Measurements from ENCODE around the gene VDR.
"Not testable (repeated sequence)": the region's sequence is repeated elsewhere in the genome, so short reads cannot be mapped to it uniquely, and the experiment has no call there.

Gene VDR

DNA sequence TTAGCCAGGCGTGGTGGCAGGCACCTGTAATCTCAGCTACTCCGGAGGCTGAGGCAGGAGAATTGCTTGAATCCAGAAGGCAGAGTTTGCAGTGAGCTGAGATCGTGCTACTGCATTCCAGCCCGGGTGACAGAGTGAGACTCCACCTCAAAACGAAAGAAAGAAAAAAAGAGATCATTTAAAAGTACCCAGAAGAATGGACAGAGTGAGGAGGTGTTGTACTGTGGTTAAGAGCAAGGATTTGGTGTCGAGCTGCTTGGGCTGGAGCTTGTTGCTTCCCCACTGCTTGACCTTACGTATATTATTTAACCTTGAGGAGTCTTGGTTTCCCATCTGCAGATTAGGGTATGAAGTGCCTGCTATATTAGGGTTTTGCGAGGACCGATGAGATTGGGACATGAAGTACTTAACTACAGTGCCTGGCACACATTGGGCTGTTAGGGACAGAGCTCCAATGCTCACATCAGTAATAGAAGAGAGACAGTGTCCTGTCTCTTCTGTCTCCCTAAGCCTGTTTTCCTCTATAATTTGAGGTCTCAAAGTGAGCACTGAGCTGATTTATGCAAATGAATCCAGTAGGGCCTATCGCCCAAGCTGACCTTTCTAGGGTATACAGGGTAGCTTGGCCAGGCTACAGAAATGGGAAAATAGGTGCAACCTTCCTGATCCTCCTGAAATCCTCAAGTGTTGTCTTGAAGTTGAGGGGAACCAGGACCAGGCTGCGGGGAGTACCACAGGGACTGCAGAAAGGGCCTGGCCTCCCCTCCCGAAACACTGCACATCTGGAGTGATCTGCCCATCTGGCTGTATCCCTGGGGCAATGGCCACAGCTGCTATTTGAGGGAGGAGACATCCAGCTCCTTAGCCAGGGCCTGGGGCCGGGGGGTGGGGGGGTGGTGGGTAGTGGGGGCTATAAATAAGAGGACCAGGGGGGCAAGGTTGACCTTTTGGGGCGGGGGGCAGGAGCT lies 76.5 kb downstream of the VDR start:
- DNase-seq (ENCODE audit: low spot score) = no peak

DNA sequence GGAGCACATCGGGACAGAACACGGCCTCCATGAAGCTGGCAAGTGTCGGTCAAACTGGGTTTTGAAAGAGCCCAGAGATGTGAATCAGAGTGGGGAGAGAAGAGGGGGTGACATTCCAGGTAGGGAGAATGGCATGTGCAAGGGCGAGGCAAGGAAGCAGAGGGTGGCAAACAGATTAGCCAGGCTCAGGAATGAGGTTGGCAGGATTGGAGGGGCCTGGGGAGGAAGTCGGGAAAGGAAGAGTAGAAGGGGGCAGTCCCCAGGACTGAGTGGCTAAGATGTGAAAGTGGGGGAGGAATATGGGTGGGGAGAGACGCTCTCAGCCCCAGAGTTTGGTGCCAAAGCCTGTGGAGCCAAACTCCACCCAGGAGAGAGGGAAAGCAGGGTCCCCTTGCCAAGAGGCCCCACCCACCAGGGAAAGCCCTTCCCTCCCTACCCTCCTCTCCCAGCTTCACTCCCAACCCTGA lies 79.6 kb downstream of the VDR start:
- DNase-seq (ENCODE audit: low spot score) = no peak

DNA sequence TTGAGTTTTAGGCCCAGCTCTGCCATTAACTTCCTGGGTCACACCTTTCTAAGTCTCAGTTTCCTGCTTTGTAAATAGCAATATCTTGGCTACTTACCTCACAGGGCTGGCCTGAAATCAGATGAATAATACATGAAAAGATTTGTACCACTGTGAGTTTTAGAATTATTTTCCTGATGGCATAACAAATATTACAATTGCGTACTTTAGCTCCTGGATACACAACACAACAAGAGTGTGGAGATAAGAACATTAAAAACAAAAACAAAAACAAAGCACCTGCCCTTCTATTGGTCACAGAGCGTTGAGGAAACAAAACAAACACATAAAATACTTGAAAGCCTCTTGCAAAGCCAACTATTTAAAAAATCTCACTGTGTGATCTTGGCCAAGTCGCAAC lies 80.2 kb downstream of the VDR start:
- no peak for DNase-seq (ENCODE audit: low spot score)

DNA sequence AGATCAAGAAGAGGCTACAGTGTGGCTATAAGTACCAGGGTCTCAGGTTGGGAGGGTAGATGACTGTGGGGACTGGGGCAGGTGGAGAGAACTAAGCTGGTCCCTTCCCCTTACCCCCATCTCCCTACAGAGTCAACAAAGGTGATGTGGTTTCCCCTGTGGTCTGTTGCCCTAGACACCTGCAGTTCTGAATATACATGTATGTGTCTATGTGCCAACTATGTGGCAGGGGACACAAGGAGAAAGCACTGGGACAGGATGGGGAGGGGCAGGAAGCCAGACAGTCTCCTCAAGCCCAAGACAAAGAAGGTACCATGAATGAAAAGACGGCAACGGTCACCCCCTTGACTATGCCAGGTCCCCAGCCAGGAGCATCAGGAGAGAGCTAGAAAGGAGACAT lies 80.6 kb downstream of the VDR start:
- no peak for DNase-seq (ENCODE audit: low spot score)

DNA sequence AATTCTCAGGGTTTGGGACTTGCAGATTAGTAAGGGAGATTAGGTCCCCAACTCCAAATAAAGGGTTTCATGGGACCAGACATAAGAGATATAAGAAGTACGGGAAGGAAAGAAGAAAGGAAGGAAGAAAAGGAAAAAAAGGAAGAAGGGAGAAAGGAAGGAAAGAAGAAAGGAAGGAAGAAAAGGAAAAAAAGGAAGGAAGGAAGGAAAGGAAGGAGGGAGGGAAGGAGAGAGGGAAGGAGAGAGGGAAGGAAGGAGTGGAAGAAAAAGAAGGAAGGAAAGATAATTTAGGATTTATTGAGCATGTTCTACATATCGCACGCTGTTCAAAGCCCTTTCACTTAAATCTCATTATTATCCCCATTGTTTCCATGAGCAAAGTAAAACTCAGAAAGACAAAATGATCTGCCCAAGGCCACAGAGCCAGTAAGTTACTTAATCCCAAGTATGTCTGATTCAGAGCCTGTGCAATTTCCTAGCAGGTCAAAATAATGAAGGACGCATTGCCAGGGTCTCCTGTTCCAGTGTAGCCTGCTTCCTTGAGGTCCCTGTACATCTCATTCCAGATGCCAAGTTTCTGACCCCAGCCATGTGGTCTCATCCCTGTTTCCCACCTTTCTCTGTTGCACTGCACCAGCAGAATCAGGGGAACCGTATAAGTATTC lies 81.2 kb downstream of the VDR start:
- no peak for DNase-seq (ENCODE audit: low spot score)

DNA sequence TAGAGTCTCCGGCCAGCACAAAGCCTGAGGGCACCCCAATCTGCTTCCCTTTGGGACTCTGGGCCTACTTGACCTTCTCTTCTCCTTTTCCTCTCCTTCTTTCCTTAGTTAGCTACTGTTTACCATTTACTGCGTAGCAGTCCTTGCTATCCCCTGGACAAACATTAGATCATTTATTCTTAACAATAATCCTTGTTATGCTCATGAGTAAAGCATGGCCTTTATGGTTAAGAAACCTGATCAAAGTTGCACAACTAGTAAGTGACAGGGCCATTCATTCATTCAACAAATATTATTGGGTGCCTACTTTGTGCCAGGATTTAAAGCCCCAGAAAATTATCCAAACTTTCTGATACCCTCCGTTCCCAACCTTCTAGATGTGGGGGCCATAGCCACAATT lies 81.9 kb downstream of the VDR start:
- DNase-seq (ENCODE audit: low spot score) = no peak

DNA sequence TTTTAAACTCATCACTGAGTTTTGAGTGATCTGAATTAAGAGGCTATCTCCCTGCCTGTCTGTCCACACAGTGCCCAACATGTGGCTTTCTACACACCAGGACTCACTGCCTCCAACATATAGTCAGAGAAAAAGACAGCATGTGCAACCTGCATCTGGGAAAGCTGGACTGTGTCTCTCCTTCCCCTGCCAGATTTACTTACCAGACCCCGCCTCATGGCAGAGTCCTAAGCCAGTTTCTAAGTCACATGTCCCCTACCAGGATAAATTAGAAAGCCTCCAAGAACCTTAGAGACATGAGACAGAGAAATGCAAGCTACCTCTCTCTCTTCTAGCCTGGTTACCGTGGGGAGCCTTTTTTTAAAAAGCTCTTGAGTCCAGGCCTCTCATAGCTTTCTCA lies 82.4 kb downstream of the VDR start:
- DNase-seq (ENCODE audit: low spot score) = no peak

DNA sequence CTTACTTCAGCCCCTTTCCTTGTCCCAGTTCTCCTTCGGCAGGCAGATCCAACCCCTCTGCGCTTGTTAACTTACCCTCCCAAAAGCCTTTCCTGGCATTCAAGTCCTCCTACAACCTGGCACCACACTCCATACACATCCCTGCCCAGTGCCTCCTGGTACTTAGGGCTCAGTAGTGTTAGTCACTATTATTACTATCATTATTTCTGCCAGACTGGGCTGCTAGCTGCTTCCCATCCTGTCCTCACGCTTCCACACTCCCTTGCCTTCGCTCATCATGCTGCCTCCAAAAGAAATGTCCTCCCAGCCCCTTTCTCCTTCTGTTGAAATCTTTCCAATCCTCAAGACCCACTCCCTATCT lies 83.5 kb downstream of the VDR start:
- peak; percentile 51 for DNase-seq (ENCODE audit: low spot score)

DNA sequence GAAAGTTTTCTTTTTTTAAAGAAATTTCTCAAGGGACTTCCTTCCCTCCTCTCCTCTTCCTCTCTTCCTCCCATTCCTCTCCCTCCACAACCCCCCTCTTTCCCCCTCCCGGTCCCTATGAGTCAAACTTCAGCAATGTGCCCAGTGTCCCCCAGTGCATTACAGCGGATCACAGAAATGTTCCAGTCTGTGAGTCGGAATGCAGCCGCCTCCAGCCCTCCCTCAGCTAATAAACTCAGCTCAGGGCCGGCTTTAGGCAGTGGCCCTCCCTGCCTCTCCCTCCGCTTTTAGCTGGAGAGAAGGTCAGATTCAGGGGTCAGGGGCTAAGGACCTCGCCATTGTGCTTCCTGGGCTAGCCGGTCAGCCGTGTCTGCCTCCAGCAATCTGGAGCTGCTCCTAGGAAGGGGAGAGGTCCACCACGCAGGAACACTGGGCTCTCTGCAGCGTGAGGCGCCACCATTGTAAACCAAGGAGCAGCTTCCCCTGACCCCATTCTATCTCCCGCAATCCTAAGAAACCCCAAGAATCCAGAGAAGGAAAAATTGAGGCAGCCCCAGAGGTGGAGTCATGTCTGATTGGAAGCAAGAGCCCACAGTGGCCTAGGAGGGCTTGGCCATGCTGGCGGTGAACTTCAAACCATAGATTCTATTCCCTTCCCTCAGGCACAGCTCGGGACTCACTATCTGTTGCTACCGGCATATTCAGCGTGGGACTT lies 84.0 kb downstream of the VDR start:
- peak; percentile 95 for DNase-seq (ENCODE audit: low spot score)

DNA sequence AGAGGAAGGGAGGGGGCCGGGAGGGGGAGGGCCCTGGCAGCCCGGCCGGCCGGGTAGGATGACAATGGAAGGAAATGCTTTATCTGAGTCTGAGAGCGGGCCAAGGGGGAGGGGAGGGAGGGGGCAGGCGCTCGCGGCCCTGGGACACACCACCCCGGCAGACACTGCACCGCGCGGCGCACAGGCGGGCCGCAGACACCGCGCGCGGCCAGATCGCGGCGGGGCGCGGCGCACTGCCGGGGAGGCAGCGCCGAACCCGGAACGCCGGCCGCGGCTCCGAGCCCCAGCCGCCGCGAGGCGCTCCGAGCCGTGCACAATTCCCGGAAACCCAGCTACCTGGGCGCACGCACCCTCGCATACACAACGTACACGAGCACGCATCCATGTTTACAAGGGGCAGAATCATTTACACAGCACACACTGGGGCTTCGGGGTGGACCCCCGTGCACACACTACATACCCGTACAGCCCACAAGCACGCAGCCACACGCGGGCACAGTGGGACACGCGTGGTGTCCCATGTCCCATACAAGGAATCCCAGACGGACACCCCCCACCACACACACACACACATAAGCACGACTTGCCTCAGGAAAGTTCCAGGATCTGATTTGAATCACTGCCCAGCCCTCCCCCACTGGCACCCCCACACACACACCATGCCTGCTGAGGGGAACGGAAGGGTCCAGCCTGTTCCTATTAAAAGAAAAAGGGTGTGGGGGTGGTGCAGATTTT lies 84.7 kb downstream of the VDR start, which contains the start of gene HDAC7:
Gene HDAC7, minus strand, starts transcription at position 8 of the 735 bp plus-strand sequence. CDS start 118 bp downstream, outside the sequence.
- peak; percentile 95 for DNase-seq (ENCODE audit: low spot score)

DNA sequence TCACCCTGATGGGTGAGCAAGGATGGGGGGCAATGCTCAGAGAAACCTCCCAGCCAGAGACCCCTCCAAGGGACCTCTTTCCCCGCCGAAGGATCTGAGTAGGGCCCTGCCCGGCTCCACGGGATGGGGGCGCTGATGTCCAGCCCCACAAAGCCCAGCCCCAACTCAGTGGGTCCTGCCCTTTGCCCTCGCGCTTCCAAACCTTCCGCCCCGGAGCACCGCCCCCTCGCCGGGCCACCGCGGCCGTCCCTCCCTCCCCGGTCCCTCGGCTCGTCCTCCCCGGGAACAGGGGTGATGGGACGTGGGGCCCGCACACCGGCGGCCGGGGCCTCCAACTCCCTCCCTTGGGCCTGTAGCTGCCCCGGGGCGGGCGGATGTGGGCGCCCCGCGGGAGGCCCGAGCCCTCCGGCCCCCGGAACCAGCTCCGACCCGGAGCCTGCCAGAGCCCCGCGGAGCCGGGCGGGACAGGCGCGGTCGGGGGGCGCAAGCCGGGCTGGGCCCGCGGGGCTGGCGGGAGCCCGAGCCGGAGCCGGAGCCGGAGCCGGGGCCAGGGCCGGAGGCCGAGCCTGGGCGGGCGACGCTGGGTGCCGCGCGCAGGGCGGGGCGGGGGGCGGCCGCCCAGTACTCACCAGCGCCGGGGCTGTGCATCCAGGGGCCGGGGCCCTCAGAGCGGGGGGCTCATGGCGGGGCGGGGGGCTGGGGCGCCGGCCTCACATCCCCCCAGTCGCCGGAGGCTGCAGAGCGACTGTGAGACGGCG lies 85.5 kb downstream of the VDR start:
- peak; percentile 67 for DNase-seq (ENCODE audit: low spot score)

DNA sequence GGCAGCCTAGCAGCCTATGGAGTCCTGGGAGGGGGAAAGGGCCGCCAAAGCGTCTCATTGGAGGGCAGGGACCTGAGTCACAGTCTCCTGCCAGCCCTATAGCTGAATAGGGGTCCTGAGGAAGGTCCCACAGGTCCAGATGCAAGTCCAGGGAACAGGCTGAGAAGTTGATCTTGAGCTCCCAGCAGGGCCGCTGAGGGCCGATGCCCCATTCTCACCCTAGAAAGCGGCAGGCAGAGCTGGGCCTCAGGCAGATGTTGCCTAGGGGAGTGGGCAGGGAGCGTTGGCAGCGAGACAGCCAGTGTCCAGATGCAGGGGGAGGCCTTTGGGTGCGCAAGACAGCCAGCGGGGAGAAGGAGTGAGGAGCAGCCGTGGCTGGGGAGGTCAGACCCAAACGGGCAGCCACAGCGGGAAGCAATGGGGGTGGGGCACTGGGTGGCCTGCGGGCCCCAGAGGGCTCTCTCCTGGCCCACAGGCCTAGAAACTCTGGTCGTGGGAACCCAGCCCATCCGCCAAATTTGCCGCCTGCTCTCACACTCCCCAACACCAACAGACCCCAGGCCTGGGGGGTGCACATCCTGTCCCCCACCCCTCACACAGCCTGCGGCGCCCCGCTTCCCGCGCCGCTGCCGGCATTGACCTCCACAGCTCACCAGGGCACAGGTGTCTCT lies 86.2 kb downstream of the VDR start:
- peak; percentile 73 for DNase-seq (ENCODE audit: low spot score)

DNA sequence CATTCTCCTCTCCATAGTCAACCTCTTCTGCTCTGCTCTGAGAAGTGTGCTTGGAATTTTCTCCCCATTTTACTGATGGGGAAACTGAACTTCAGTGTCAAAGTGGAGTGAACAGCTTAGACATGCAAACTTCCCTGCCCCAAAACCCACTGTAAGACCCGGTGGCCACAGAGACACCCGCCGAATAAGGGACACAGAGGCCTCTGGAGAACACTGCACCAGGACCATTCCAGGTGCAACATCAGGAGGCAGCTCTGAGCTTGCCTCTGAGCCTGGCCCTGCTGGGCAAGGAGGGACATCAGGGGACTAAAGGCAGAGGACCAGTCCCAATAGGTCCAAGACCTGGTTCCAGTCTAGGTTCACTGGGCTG lies 86.8 kb downstream of the VDR start:
- no peak for DNase-seq (ENCODE audit: low spot score)

DNA sequence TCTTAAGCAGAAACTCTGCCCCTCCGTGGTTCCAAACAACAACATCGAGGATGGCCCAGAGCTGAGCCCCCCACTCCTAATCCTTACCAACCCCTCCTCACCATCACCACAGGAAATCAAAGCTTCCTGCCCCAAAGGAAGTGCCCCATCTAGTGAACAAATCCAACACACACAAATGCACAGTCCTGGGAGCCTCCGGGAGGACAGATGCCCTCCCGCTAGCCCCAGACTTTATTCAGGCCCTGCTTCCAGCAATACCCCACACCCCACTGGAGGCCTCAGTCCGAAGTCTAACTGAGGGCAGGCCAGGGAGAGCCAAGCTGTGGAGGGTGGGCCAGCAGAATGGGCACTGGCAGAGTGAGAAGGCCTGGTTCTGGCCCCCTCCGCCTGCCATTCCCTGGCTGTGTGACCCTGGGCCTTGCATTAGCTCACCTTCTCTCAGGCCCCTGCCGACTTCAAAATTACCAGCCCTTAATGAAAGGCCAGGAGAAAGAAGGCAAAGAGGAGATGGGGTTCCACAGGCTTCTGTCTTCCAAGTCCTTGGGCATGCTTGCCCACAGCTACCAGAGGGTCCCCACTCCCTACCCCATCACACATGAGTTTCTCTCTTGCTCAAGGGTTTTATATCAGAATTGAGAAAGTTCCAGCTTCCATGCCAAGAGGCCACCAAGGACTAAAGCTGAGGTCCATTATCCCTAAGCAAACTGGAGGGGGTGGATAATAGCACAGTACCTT lies 87.4 kb downstream of the VDR start:
- peak; percentile 36 for DNase-seq (ENCODE audit: low spot score)

DNA sequence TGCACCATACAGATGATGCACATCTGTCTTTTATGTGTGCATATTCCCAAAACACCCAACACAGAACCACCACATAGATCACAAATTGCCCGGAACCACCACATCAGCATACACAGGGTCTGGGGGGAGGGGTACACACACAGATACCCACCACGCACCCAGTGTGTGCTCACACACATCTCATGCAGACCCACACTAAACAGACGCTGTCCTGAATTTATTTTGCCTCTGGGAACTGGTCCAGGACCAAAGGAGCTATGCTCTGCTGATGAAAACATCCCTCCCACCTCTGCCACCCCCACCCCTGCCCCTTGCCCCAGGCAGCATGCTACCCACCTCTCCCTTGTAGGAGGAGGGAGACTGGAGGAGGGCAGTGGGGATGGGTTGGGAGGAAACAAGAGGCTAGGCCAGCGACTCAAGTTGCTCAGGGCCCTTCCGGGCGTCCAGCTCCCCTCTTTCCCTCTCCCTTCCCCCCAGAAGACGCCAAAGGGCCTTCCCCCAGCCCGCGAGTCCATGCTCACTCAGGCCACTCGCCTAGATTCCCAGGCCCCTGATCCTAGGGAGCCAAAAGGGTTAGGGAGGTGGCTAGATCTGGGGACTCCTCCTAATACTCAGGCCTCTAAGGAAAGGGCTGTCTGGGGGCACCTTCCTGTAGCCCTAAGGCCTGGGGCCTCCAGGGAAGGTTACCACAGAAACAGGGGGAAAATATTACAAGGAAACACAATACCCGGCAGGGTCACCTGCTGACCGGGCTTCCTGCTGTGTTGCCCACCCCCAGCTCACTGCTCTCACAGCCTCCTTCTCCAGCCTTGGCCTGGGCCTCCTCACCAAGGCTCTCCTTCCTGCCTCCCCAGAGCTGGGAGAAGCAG lies 88.2 kb downstream of the VDR start:
- DNase-seq (ENCODE audit: low spot score) = no peak

DNA sequence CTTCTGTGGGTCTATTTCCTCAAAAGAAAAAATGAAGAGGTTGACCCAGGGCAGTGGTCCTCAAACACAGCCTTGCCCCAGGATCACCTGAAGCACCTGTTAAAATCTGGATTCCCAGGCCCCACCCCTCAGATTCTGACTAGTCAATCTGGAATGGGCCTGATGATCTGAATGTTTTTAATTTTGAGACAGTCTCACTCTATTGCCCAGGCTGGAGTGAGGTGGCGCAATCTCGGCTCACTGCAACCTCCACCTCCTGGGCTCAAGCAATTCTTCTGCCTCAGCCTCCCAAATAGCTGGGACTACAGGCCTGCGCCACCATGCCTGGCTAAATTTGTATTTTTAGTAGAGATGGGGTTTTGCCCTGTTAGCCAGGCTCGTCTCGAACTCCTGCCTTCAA lies 89.3 kb downstream of the VDR start:
- not testable (repeated sequence) for DNase-seq (ENCODE audit: low spot score)

DNA sequence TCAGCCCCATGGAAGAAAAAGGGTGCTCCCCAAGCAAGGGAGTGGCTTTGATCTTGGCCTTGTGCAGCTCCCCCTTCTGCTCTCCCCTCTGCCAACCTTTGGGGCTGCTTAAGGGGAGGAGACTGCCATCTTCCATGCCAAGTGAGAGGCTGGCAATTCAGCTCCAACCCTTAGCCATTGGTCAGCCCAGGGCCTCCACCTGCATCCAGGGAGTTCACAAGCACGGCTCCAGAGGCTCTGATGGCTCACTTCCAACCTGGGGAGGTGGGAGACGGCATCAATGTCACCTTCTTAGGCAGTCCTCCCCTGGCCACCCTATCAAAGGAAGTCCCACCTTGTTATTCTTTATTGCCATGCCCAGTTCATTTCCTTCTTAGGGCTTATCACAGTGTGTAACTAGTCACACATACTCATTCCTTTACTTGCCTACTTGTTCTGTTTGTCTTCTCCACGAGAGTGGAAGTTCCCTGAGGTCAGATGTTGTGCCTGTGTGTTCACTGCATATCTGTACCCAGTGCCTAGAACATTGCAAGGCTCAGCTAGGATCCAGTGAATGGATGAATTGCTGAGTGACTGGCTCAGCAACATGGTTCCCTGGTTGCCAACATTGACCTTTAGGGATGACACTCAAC lies 90.1 kb downstream of the VDR start:
- no peak for DNase-seq (ENCODE audit: low spot score)

DNA sequence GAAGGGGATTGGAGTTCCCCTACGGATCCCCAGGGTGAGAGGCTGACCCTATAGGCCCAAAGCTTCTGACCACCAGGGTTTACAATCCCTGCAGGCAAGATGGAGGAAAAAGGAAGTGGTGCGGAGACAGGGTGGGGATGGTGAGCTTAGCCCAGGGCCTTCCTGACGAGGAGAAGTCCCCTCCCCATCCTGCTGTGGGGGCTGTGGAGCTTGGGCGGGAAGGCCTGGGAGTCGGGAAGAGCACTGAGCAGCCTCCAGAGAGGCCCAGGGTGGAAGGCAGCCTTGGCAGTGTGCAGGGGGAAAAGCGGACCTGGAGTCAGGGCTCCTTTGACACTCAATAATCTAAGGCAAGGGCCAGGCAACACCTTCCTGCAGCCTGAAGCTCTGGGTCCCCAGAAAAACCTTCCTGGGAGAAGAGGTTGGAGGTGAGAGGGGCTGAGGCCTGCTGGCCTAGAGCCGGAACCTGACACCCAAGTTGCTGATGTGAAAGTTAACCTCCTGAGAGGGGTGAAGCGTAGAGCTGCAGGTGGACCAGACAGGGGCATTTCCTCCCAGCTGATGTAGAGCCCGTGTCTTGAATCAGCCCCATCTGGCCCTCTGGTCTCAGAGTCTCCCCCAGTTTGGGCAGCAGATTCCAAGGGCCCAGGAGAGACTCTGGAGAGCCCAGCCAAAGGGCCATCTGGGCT lies 91.1 kb downstream of the VDR start:
- DNase-seq (ENCODE audit: low spot score) = no peak
